Activated T-helper 2 cell treated with anti-CD3 and anti-CD28 coated beads, Interferon-gamma antibody, Interleukin-2, Interleukin-4, amounts not matched to agents 10 μg/mL and 5 μg/mL and 100 μg/mL, durations not matched to agents 14 hours and 24 hours and 36 hours (primary cell): Measurements from ENCODE around the gene FLNB. TPM values are rescaled to one million over a fixed set of nuclear protein-coding genes. Genes with fewer than 3 reads are reported as not detected.

Experiments used
- DNase-seq: peaks from one replicate; pipeline ENCODE4 v3.0.0; 2021; ENCODE audit warnings: low spot score
- H3K27ac Mint-ChIP-seq: one replicate; pipeline ENCODE4 v1.8.0; 2021; ENCODE audit warnings: mixed read lengths
- H3K27me3 Mint-ChIP-seq: one replicate; pipeline ENCODE4 v1.8.0; 2021; ENCODE audit warnings: low read depth, mixed read lengths
- H3K36me3 Mint-ChIP-seq: one replicate; pipeline ENCODE4 v1.8.0; 2021; ENCODE audit warnings: low read depth, mixed read lengths
- H3K4me1 Mint-ChIP-seq: one replicate; pipeline ENCODE4 v1.8.0; 2021; ENCODE audit warnings: low read depth, mixed read lengths
- H3K4me3 Mint-ChIP-seq: one replicate; pipeline ENCODE4 v1.8.0; 2021; ENCODE audit warnings: low read depth, mild to moderate bottlenecking, moderate library complexity, mixed read lengths
- H3K9me3 Mint-ChIP-seq: one replicate; pipeline ENCODE4 v1.8.0; 2021; ENCODE audit warnings: mixed read lengths
- intact Hi-C: fragments of 100-400 bp; cut with micrococcal nuclease; formaldehyde crosslinking; loops from one replicate; pipeline ENCODE4 v1.15.1; 2023
- total RNA-seq: library from RNA; stranded (reverse); gene quantifications from 2 replicates; pipeline ENCODE4 v1.2.3, GENCODE V29; 2022

The FLNB gene
- total RNA-seq, 1 donor from 2014 or later, result 35.6 TPM

GRCh38 chr3:58032186-58032585 lies 24.0 kb downstream of the FLNB start:
- Mint-ChIP-seq H3K4me3 (no peak overlapping the region), H3K36me3 (peaks cover under 1% of the 10 kb centered on the region), H3K27ac (no peak overlapping the region), H3K27me3 (no peaks in the 10 kb centered on the region), H3K9me3 (no peaks in the 10 kb centered on the region), H3K4me1 (peaks cover 45% of the 10 kb centered on the region)
- no peak for DNase-seq
- intact Hi-C loops, result no loop called here

DNA sequence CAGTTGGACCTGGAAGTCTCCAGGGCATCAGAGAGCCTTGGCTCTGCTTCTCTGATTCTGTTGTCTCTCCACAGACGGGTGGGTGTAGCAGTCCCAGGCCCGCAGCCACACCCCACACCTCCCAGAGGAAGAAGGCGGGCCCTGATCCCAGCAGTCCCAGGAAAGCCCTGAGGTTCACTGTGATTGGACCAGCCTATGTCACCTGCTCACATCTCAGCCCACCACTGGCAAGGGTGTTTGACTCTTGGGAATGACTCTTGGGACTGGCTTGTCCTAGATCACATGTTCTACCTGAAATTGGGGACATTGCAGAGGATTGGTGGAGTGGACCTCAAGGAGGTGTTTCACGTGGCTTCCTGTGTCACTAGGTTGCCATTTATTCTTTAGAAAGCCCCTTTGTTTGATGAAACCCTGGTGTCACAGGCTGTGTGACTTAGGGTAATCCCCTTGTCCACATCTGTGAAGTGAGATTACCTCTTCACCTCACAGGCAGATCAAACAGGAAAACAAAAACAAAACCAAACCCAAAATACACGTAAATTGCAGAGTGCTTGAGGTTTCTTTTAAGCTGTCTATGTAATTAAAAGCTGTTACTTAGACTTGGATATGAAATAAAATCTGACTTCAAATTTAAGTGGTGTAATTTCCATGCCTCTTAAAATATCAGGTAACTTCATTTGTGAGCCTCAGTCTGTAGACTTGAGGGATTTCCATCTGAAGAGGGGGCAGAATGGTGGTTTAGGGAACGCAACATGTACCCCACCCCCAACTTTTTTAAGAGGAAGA lies 26.7 kb downstream of the FLNB start:
- peaks cover 4% of the 10 kb centered on the region for H3K36me3 Mint-ChIP-seq
- peak overlapping the region; percentile 84 for H3K27ac Mint-ChIP-seq
- intact Hi-C loops, result loop anchor here (1.0 kb wide), 2 partner anchors 13 to 47 kb away; no protein-coding TSS in a partner anchor
- no peaks in the 10 kb centered on the region for H3K27me3 Mint-ChIP-seq
- H3K9me3 Mint-ChIP-seq, result no peaks in the 10 kb centered on the region
- peak overlapping the region; percentile 51 for H3K4me3 Mint-ChIP-seq
- peak; percentile 46 for DNase-seq
- H3K4me1 Mint-ChIP-seq, result peaks cover 42% of the 10 kb centered on the region

DNA sequence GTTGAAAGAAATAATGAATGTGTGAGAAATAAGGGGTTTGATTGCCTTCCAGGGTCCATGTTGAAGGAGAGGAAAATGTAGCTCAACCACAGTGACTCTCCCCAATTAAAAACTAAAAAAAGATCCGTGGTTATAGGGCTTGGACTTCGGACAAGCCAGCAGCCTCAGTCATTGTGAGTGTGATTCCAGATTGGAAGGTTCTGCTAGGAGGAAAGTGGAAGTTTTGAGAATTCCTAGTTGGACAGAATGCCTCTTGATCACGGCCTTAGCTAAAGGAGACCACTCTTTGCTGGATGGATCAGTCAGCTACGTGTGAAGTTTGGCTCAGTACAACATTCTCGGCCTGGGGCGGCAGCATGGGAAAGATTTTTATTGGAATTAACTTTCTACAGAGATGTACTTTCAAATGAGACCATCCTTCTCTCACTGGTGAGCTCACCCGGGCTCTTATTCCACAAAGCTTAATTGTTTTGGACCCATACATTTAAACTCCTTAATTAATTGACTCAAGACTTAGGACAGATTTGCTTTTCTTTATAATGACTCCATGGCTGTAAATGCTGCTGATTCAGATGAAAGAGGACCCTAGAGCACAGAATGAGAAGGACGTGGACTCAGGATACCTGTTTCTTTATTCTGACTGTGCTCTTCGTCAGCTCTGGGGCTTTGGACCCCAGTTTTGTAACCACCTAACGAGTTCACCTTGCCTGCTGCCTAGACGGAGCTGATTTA lies 27.5 kb downstream of the FLNB start:
- H3K9me3 Mint-ChIP-seq, result no peaks in the 10 kb centered on the region
- H3K36me3 Mint-ChIP-seq, result peaks cover 4% of the 10 kb centered on the region
- no peak for DNase-seq
- peaks cover 42% of the 10 kb centered on the region for H3K4me1 Mint-ChIP-seq
- no peaks in the 10 kb centered on the region for H3K27me3 Mint-ChIP-seq
- intact Hi-C loops, result loop anchor here (1.0 to 2.0 kb wide), 3 partner anchors 13 to 47 kb away; partner anchors contain the start of gene FLNB
- peak overlapping the region; percentile 84 for H3K27ac Mint-ChIP-seq
- peak overlapping the region; percentile 51 for H3K4me3 Mint-ChIP-seq

- no peaks in the 10 kb centered on the region for H3K27me3 Mint-ChIP-seq
- H3K4me1 Mint-ChIP-seq, result peaks cover 49% of the 10 kb centered on the region
- no peak overlapping the region for H3K27ac Mint-ChIP-seq
- intact Hi-C loops, result loop anchor here (2.0 kb wide), 1 partner anchor 28 kb away; the partner anchor contains the start of gene FLNB
- no peak overlapping the region for H3K4me3 Mint-ChIP-seq
- no peaks in the 10 kb centered on the region for H3K9me3 Mint-ChIP-seq
- no peak for DNase-seq
- H3K36me3 Mint-ChIP-seq, result peaks cover 4% of the 10 kb centered on the region
Observed at GRCh38 chr3:58036293-58037032, 28.2 kb downstream of the FLNB start.

DNA sequence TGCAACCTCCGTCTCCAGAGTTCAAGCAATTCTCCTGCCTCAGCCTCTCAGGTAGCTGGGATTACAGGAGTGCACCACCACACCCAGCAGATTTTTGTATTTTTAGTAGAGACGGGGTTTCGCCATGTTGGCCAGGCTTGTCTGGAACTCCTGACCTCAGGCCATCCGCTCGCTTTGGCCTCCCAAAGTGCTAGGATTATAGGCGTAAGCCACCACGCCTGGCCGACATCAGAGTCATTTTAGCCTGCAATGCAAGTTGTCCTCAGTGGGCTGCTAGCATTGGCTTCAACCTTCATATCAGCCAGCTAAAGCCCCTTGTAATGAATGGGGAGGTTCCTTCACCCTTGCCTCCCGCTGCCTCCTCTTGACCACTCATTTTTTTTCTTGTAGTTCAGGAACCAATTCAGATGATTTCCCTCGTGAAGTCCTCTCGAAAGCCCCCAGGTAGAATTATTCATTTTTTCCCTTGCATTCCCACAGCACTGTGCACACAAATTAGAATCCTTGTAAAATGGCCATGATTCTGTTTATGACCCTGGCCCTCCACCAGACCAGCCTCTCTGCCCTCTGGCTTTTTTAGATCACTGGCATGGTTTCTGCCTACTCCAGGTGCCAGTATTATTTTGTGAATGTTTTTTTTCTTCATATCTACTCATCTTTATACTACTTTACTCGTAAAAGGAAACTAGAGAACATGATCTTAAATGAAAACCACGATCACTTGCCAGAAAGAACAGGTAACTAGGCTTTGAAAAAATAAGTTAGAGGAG lies 29.1 kb downstream of the FLNB start:
- Mint-ChIP-seq H3K27ac (peak overlapping the region; percentile 56), H3K27me3 (no peaks in the 10 kb centered on the region), H3K36me3 (peaks cover 4% of the 10 kb centered on the region), H3K9me3 (no peaks in the 10 kb centered on the region), H3K4me3 (peak overlapping the region; percentile 24), H3K4me1 (peaks cover 58% of the 10 kb centered on the region)
- intact Hi-C loops, result loop anchor here (2.0 kb wide), 1 partner anchor 29 kb away; the partner anchor contains the start of gene FLNB
- no peak for DNase-seq

DNA sequence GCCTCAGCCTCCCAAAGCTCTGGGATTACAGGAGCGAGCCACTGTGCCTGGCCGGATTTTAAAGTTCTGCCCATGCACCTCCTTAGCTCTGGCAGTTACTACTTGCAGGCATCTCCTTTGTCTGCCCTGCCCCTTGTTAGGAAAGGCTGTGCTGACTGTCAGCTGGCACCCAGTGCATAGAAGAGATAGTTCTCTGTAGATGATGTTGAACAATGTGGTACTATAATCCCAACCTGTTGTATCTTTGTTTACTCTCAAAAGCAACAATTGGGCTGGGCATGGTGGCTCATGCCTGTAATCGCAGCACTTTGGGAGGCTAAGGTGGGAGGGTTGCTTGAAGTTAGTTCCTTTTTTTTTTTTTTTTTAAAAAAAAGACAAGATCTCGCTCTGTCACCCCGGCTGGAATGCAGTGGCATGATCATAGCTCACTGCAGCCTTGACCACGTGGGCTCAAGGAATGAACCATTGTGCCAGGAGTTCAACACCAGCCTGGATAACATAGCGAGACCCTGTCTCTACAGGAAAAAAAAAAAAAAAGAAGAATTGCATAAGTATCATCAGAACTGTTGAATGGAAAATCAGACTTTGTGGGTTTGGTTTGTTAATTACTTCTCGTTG lies 30.6 kb downstream of the FLNB start:
- DNase-seq, result no peak
- Mint-ChIP-seq H3K27me3 (no peaks in the 10 kb centered on the region), H3K27ac (no peak overlapping the region), H3K36me3 (peaks cover 4% of the 10 kb centered on the region), H3K4me3 (no peak overlapping the region), H3K4me1 (peaks cover 66% of the 10 kb centered on the region), H3K9me3 (no peaks in the 10 kb centered on the region)
- intact Hi-C loops, result no loop called here

GRCh38 chr3:58039601-58040000 lies 31.4 kb downstream of the FLNB start:
- H3K4me3 Mint-ChIP-seq, result no peak overlapping the region
- intact Hi-C loops, result no loop called here
- peaks cover 4% of the 10 kb centered on the region for H3K36me3 Mint-ChIP-seq
- no peak for DNase-seq
- H3K9me3 Mint-ChIP-seq, result no peaks in the 10 kb centered on the region
- H3K27me3 Mint-ChIP-seq, result no peaks in the 10 kb centered on the region
- H3K27ac Mint-ChIP-seq, result no peak overlapping the region
- H3K4me1 Mint-ChIP-seq, result peaks cover 66% of the 10 kb centered on the region

DNA sequence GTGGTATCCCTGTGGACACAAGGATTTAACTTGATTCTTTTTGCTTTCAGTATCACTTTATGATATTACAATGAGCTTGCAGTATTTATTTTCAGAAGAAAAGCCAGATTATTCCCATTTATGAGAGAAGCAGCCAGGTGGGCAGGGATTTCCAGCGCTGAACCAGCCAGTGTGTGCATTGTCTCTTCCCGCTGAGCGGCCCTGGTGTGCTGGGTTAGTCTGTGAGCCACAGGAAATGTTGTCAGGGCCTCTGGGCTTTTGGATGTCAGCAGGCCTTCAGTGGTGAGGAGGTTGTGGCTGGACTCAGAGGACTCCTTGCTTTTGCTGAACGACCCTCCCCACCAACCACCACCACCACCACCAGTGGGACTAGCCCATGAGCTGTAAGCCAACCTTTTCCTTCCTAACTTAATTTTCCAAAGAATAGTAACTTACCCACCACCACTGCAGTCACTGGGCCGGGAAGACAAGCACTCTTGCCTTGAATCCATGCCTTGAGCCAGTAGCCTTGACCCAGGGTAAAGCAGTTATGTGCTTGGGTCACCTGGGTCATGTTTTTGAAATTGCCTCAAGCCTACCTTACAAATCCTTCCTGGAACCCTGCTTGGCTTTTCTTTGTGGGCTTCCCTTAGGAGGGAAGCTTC lies 33.1 kb downstream of the FLNB start:
- Mint-ChIP-seq H3K4me3 (no peak overlapping the region), H3K27ac (peak overlapping the region; percentile 55), H3K36me3 (peaks cover 4% of the 10 kb centered on the region), H3K4me1 (peaks cover 58% of the 10 kb centered on the region), H3K27me3 (no peaks in the 10 kb centered on the region), H3K9me3 (no peaks in the 10 kb centered on the region)
- DNase-seq, result no peak
- intact Hi-C loops, result no loop called here

GRCh38 chr3:58041826-58042324 lies 33.7 kb downstream of the FLNB start:
- H3K9me3 Mint-ChIP-seq, result no peaks in the 10 kb centered on the region
- H3K4me1 Mint-ChIP-seq, result peaks cover 54% of the 10 kb centered on the region
- peaks cover 8% of the 10 kb centered on the region for H3K36me3 Mint-ChIP-seq
- H3K4me3 Mint-ChIP-seq, result no peak overlapping the region
- peak overlapping the region; percentile 55 for H3K27ac Mint-ChIP-seq
- intact Hi-C loops, result no loop called here
- H3K27me3 Mint-ChIP-seq, result peaks cover 2% of the 10 kb centered on the region
- no peak for DNase-seq

GRCh38 chr3:58042947-58043707 lies 34.9 kb downstream of the FLNB start:
- Mint-ChIP-seq H3K9me3 (no peaks in the 10 kb centered on the region), H3K4me1 (peaks cover 48% of the 10 kb centered on the region), H3K4me3 (no peak overlapping the region), H3K27me3 (peaks cover 2% of the 10 kb centered on the region), H3K27ac (no peak overlapping the region), H3K36me3 (peaks cover 4% of the 10 kb centered on the region)
- no peak for DNase-seq
- intact Hi-C loops, result no loop called here

- no peaks in the 10 kb centered on the region for H3K9me3 Mint-ChIP-seq
- intact Hi-C loops, result no loop called here
- no peak for DNase-seq
- peaks cover 4% of the 10 kb centered on the region for H3K36me3 Mint-ChIP-seq
- H3K27ac Mint-ChIP-seq, result no peak overlapping the region
- H3K27me3 Mint-ChIP-seq, result peaks cover 2% of the 10 kb centered on the region
- no peak overlapping the region for H3K4me3 Mint-ChIP-seq
- peaks cover 49% of the 10 kb centered on the region for H3K4me1 Mint-ChIP-seq
Observed at GRCh38 chr3:58043933-58044332, 35.7 kb downstream of the FLNB start.
